Astrocyte (in vitro differentiated cells and primary cell): ENCODE results near the gene RRP9. TPM values are rescaled to one million over a fixed set of nuclear protein-coding genes. Genes with fewer than 3 reads are reported as not detected.

Experiments
- DNase-seq: peaks from one replicate; pipeline ENCODE4 v3.0.0-alpha.2; 2010; ENCODE audit warnings: low read depth
- FAIRE-seq: peaks from 2 replicates; lab custom pipeline; 2011; peaks lifted over from hg19 to GRCh38; lab: Jason Lieb, UNC
- H2AFZ ChIP-seq: 2 replicates; pipeline ENCODE4 v1.6.0; 2012; ENCODE audit warnings: low read depth, low read length, inconsistent platforms
- H3K27ac ChIP-seq: 2 replicates; pipeline ENCODE4 v1.5.1; 2011; ENCODE audit warnings: low read depth, low read length, inconsistent platforms
- H3K27me3 ChIP-seq: 2 replicates; pipeline ENCODE4 v1.6.0; 2011; ENCODE audit warnings: low read length, inconsistent platforms; ENCODE audit not compliant: insufficient read depth
- H3K36me3 ChIP-seq: 2 replicates; pipeline ENCODE4 v1.5.1; 2011; ENCODE audit warnings: low read length, inconsistent platforms; ENCODE audit not compliant: insufficient read depth
- H3K4me1 ChIP-seq: 2 replicates; pipeline ENCODE4 v1.5.1; 2011; ENCODE audit warnings: low read length, inconsistent platforms; ENCODE audit not compliant: insufficient read depth
- H3K4me2 ChIP-seq: 2 replicates; pipeline ENCODE4 v1.6.0; 2012; ENCODE audit warnings: low read length, inconsistent platforms
- H3K4me3 ChIP-seq: 2 replicates; pipeline ENCODE4 v1.5.1; 2011; ENCODE audit warnings: low read depth, mild to moderate bottlenecking, low read length, inconsistent platforms; ENCODE audit not compliant: insufficient read depth
- H3K79me2 ChIP-seq: 2 replicates; pipeline ENCODE4 v1.6.0; 2012; ENCODE audit warnings: mild to moderate bottlenecking, low read length, inconsistent platforms; ENCODE audit not compliant: insufficient read depth
- H3K9ac ChIP-seq: 2 replicates; pipeline ENCODE4 v1.6.0; 2012; ENCODE audit warnings: mild to moderate bottlenecking, low read length, inconsistent platforms
- H3K9me3 ChIP-seq: 2 replicates; pipeline ENCODE4 v1.5.1; 2012; ENCODE audit warnings: low read depth, mild to moderate bottlenecking, low read length, inconsistent platforms; ENCODE audit not compliant: insufficient read depth
- H4K20me1 ChIP-seq: 2 replicates; pipeline ENCODE4 v1.6.0; 2012; ENCODE audit warnings: low read length, inconsistent platforms; ENCODE audit not compliant: insufficient read depth
- H3K27ac Mint-ChIP-seq: one replicate; pipeline ENCODE4 v1.8.0; 2021; ENCODE audit warnings: mild to moderate bottlenecking, mixed read lengths; ENCODE audit not compliant: unreplicated experiment
- H3K27me3 Mint-ChIP-seq: one replicate; pipeline ENCODE4 v1.8.0; 2021; ENCODE audit warnings: low read depth, mixed read lengths; ENCODE audit not compliant: unreplicated experiment
- H3K36me3 Mint-ChIP-seq: one replicate; pipeline ENCODE4 v1.8.0; 2021; ENCODE audit warnings: low read depth, mixed read lengths; ENCODE audit not compliant: unreplicated experiment
- H3K4me1 Mint-ChIP-seq: one replicate; pipeline ENCODE4 v1.8.0; 2021; ENCODE audit warnings: low read depth, mixed read lengths; ENCODE audit not compliant: unreplicated experiment
- H3K4me3 Mint-ChIP-seq: one replicate; pipeline ENCODE4 v1.8.0; 2021; ENCODE audit warnings: mild to moderate bottlenecking, moderate library complexity, mixed read lengths; ENCODE audit not compliant: unreplicated experiment
- H3K9me3 Mint-ChIP-seq: one replicate; pipeline ENCODE4 v1.8.0; 2021; ENCODE audit warnings: mild to moderate bottlenecking, mixed read lengths; ENCODE audit not compliant: unreplicated experiment
- CTCF ChIP-seq: IDR thresholded peaks from 2 replicates; pipeline ENCODE4 v1.5.1; 2011; ENCODE audit warnings: low read depth, mild to moderate bottlenecking, inconsistent platforms, low read length, moderate library complexity; ENCODE audit not compliant: insufficient read depth
- EZH2 ChIP-seq: IDR thresholded peaks from 2 replicates; pipeline ENCODE4 v1.6.1; 2012; ENCODE audit warnings: mild to moderate bottlenecking, low read length, inconsistent platforms; ENCODE audit not compliant: insufficient read depth
- total RNA-seq: library from RNA; stranded (reverse); gene quantifications from 2 replicates; pipeline ENCODE4 v1.2.1, GENCODE V29; 2021

RRP9 gene
- total RNA-seq, 1 donor from 2014 or later = 22.9 TPM

- peaks cover 4% of the 10 kb centered on the region for H3K4me1 Mint-ChIP-seq
- H3K9ac ChIP-seq = no peak overlapping the region
- no peak overlapping the region for H3K4me2 ChIP-seq
- TF ChIP-seq EZH2 (no peak), CTCF (no peak)
- H3K27me3 ChIP-seq = no peaks in the 10 kb centered on the region
- H3K27ac Mint-ChIP-seq = no peak overlapping the region
- H3K27me3 Mint-ChIP-seq = no peaks in the 10 kb centered on the region
- FAIRE-seq = no peak
- no peaks in the 10 kb centered on the region for H3K9me3 Mint-ChIP-seq
- H3K36me3 ChIP-seq = peaks cover 9% of the 10 kb centered on the region
- no peak overlapping the region for H3K4me3 Mint-ChIP-seq
- peaks cover 17% of the 10 kb centered on the region for H4K20me1 ChIP-seq
- H3K79me2 ChIP-seq = peaks cover 27% of the 10 kb centered on the region
- H3K9me3 ChIP-seq = no peaks in the 10 kb centered on the region
- H3K27ac ChIP-seq = no peak overlapping the region
- no peak overlapping the region for H3K4me3 ChIP-seq
- peaks cover 17% of the 10 kb centered on the region for H3K4me1 ChIP-seq
- no peak for DNase-seq
- peaks cover 9% of the 10 kb centered on the region for H3K36me3 Mint-ChIP-seq
- H2AFZ ChIP-seq = no peak overlapping the region
Measured at GRCh38 chr3:51988286-51989146, 46.8 kb upstream of the RRP9 start.

- Histone ChIP-seq H3K27me3 (no peaks in the 10 kb centered on the region), H3K27ac (no peak overlapping the region), H4K20me1 (peaks cover 9% of the 10 kb centered on the region), H2AFZ (no peak overlapping the region), H3K9ac (no peak overlapping the region), H3K36me3 (peaks cover 3% of the 10 kb centered on the region), H3K4me3 (no peak overlapping the region), H3K79me2 (peaks cover 19% of the 10 kb centered on the region), H3K4me1 (peaks cover 15% of the 10 kb centered on the region), H3K4me2 (no peak overlapping the region), H3K9me3 (no peaks in the 10 kb centered on the region)
- Mint-ChIP-seq H3K27ac (no peak overlapping the region), H3K4me3 (no peak overlapping the region), H3K36me3 (peaks cover 6% of the 10 kb centered on the region), H3K27me3 (no peaks in the 10 kb centered on the region), H3K4me1 (peaks cover 4% of the 10 kb centered on the region), H3K9me3 (no peaks in the 10 kb centered on the region)
- TF ChIP-seq CTCF (no peak), EZH2 (no peak)
- FAIRE-seq (no peak), DNase-seq (no peak)
Measured at GRCh38 chr3:51987568-51987967, 45.9 kb upstream of the RRP9 start.
